AG20443 (cell line): Measurements from ENCODE around the gene MXI1.
A peak's percentile ranks its signal among the peaks of the same experiment; 100 is the strongest.
"Not testable (repeated sequence)": the region's sequence is repeated elsewhere in the genome, so short reads cannot be mapped to it uniquely, and the experiment has no call there.

ENCODE experiments used
- DNase-seq: peaks from one replicate; pipeline ENCODE4 v3.0.0; 2012; ENCODE audit warnings: low spot score, mixed read lengths

The MXI1 gene

GRCh38 chr10:110321869-110322620, 114.6 kb downstream of the MXI1 start:
- no peak for DNase-seq

GRCh38 chr10:110323503-110323902, 116.1 kb downstream of the MXI1 start:
- DNase-seq = peak; percentile 89

- DNase-seq = no peak
Observed at GRCh38 chr10:110324201-110324804, 116.9 kb downstream of the MXI1 start.

- no peak for DNase-seq
Observed at GRCh38 chr10:110324805-110325280, 117.4 kb downstream of the MXI1 start.

DNA sequence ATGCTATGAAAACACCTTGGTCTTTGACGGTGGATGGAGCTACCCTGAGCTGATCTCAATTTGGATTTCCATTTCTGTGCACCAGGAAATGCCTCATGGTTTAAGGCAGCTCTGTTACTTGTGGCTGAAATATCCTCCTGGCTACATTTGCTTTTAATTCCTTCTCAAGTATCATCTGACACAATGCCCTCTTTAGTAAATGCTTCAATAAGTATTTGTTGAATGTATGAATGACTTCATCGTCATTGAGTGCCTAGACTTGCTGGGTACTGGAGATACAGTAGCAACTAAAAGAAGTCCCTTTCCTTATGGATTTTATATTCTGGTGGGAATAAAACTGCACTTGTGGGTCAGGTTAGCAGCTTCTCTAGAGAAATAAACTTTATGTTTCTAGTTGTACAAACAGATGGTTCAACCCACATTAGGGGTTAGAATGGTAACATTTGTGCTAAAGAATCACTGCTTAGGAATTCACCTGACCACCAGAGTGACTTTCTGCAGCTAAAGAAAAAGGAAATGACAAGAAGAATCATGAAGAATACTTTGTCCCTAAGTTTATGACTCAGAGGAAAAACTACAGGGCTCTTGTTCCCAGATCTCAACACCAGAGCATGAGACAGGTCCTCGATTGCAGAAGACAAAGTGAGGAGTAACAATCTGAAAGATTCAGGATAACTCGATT, 119.1 kb downstream of the MXI1 start:
- DNase-seq = peak; percentile 53

- no peak for DNase-seq
Observed at GRCh38 chr10:110327262-110327914, 120.0 kb downstream of the MXI1 start.

- no peak for DNase-seq
Observed at GRCh38 chr10:110330675-110331074, 123.3 kb downstream of the MXI1 start.

DNA sequence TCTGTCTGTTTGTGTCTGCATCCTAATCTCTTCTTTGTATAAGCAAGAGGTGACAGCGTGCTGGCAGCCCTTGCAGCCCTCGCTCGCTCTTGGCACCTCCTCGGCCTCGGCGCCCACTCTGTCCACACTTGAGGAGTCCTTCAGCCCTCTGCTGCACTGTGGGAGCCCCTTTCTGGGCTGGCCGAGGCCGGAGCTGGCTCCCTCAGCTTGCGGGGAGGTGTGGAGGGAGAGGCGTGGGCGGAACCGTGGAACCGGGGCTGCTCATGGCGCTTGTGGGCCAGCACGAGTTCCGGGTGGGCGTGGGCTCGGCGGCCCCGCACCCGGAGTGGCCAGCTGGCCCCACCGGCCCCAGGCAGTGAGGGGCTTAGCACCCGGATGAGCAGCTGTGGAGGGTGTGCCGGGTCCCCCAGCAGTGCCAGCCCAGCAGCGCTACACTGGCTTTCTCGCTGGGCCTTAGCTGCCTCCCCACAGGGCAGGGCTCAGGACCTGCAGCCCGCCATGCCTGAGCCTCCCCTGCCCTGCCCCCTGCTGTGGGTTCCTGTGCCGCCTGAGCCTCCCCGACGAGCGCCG, 123.9 kb downstream of the MXI1 start:
- not testable (repeated sequence) for DNase-seq

GRCh38 chr10:110334061-110334656, 126.8 kb downstream of the MXI1 start:
- no peak for DNase-seq

GRCh38 chr10:110335314-110336064, 128.1 kb downstream of the MXI1 start:
- no peak for DNase-seq

DNA sequence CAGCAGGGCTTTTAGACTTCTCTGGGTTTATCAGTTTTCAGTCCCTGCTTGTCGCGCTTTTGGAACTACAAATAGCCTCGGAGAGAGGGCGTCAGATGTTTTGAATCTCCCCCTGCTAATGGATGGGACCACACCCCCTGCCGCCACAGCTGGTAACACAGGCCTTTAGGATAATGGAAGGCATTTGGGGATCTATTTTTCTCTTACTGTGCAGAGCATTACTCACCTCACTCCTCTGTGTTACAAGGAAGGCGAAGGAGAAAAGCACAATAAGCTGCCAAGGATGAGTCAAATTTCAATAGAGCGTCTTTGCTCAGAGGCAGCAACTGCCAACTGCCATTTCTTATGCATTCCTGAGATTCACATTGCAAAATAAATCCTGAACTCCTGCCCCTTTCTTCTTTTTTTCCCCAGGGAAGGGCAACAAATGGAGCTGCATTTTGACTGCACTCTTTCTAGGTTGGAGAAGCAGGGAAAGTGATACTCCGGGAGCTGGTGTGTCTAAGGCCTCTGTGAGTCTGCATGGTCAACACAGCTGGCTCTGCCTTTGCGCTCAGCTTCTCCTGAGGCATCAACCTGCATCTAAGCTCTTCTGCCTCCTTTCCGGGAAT, 128.8 kb downstream of the MXI1 start:
- DNase-seq = peak; percentile 91
